Islet of Langerhans (tissue), 1 donor: ENCODE measurements around the gene FAM210B.
"Not testable (repeated sequence)": the region's sequence is repeated elsewhere in the genome, so short reads cannot be mapped to it uniquely, and the experiment has no call there.

Experiments
- FAIRE-seq: peaks from one replicate; lab custom pipeline; 2011; peaks lifted over from hg19 to GRCh38; lab: Jason Lieb, UNC

The FAM210B gene

GRCh38 chr20:56358600-56359211 lies at the start of gene FAM210B:
Gene FAM210B, plus strand, starts transcription at chr20:56358974. Its CDS starts 32 bp downstream, at chr20:56359006.
- no peak for FAIRE-seq

- no peak for FAIRE-seq
Observed at GRCh38 chr20:56316051-56316450, 42.7 kb upstream of the FAM210B start.

GRCh38 chr20:56316483-56316882 lies 42.3 kb upstream of the FAM210B start:
- no peak for FAIRE-seq

- FAIRE-seq, result no peak
Observed at GRCh38 chr20:56322681-56323080, 36.1 kb upstream of the FAM210B start.

GRCh38 chr20:56323206-56323605 lies 35.6 kb upstream of the FAM210B start:
- FAIRE-seq, result no peak

- FAIRE-seq, result no peak
Observed at GRCh38 chr20:56323656-56324055, 35.1 kb upstream of the FAM210B start.

- FAIRE-seq, result no peak
Observed at GRCh38 chr20:56324806-56325205, 34.0 kb upstream of the FAM210B start.

GRCh38 chr20:56328861-56329260 lies 29.9 kb upstream of the FAM210B start:
- FAIRE-seq, result no peak

GRCh38 chr20:56336709-56337108 lies 22.1 kb upstream of the FAM210B start:
- not testable (repeated sequence) for FAIRE-seq

- FAIRE-seq, result no peak
Observed at GRCh38 chr20:56342783-56343182, 16.0 kb upstream of the FAM210B start.

GRCh38 chr20:56343861-56344381 lies 14.9 kb upstream of the FAM210B start:
- FAIRE-seq, result no peak

GRCh38 chr20:56345911-56346310 lies 12.9 kb upstream of the FAM210B start:
- no peak for FAIRE-seq

GRCh38 chr20:56347628-56348304 lies 11.0 kb upstream of the FAM210B start:
- FAIRE-seq, result no peak

GRCh38 chr20:56348305-56348693 lies 10.5 kb upstream of the FAM210B start:
- peak; percentile 92 for FAIRE-seq

GRCh38 chr20:56348746-56349145 lies 10.0 kb upstream of the FAM210B start:
- no peak for FAIRE-seq

- no peak for FAIRE-seq
Observed at GRCh38 chr20:56350842-56351241, 7.9 kb upstream of the FAM210B start.

- no peak for FAIRE-seq
Observed at GRCh38 chr20:56352345-56353055, 6.3 kb upstream of the FAM210B start.

GRCh38 chr20:56353356-56353755 lies 5.4 kb upstream of the FAM210B start:
- no peak for FAIRE-seq

- FAIRE-seq, result no peak
Observed at GRCh38 chr20:56358070-56358469, 704 bp upstream of the FAM210B start.

GRCh38 chr20:56359212-56360132 lies 698 bp downstream of the FAM210B start:
- no peak for FAIRE-seq

- no peak for FAIRE-seq
Observed at GRCh38 chr20:56360133-56360907, 1.5 kb downstream of the FAM210B start.

- no peak for FAIRE-seq
Observed at GRCh38 chr20:56360908-56361205, 2.1 kb downstream of the FAM210B start.
